NCI-H2171 (cell line): ENCODE data around the gene MFSD11.
"Not testable (repeated sequence)": the region's sequence is repeated elsewhere in the genome, so short reads cannot be mapped to it uniquely, and the experiment has no call there.

Experiments
- DNase-seq: peaks from one replicate; lab custom pipeline; 2025; lab: John Stamatoyannopoulos, UW

The MFSD11 gene

GRCh38 chr17:76748657-76749056 lies 10.7 kb downstream of the MFSD11 start:
- no peak for DNase-seq

GRCh38 chr17:76751416-76751993 lies 13.6 kb downstream of the MFSD11 start:
- DNase-seq, result no peak

GRCh38 chr17:76752006-76752405 lies 14.1 kb downstream of the MFSD11 start:
- DNase-seq, result no peak

GRCh38 chr17:76753061-76753961 lies 15.4 kb downstream of the MFSD11 start:
- DNase-seq, result no peak

GRCh38 chr17:76755285-76755684 lies 17.4 kb downstream of the MFSD11 start:
- no peak for DNase-seq

GRCh38 chr17:76757256-76757655 lies 19.3 kb downstream of the MFSD11 start:
- DNase-seq, result no peak

GRCh38 chr17:76758570-76758969 lies 20.7 kb downstream of the MFSD11 start:
- no peak for DNase-seq

GRCh38 chr17:76772842-76773525 lies 35.1 kb downstream of the MFSD11 start:
- no peak for DNase-seq

GRCh38 chr17:76775021-76775600 lies 37.2 kb downstream of the MFSD11 start:
- DNase-seq, result no peak

GRCh38 chr17:76781056-76781982 lies 43.4 kb downstream of the MFSD11 start:
- DNase-seq, result no peak

- DNase-seq, result no peak
Observed at GRCh38 chr17:76783146-76783545, 45.2 kb downstream of the MFSD11 start.

GRCh38 chr17:76784926-76785325 lies 47.0 kb downstream of the MFSD11 start:
- no peak for DNase-seq

- not testable (repeated sequence) for DNase-seq
Observed at GRCh38 chr17:76787866-76788265, 49.9 kb downstream of the MFSD11 start.

- peak; percentile 13 for DNase-seq
Observed at GRCh38 chr17:76789235-76789788, 51.4 kb downstream of the MFSD11 start.

GRCh38 chr17:76791053-76791980 lies 53.4 kb downstream of the MFSD11 start:
- peak; percentile 82 for DNase-seq

GRCh38 chr17:76792348-76792747 lies 54.4 kb downstream of the MFSD11 start:
- no peak for DNase-seq

GRCh38 chr17:76793775-76794174 lies 55.9 kb downstream of the MFSD11 start:
- peak; percentile 15 for DNase-seq

GRCh38 chr17:76796081-76796480 lies 58.2 kb downstream of the MFSD11 start:
- no peak for DNase-seq

GRCh38 chr17:76797241-76797840 lies 59.4 kb downstream of the MFSD11 start:
- DNase-seq, result no peak

GRCh38 chr17:76801706-76802105 lies 63.8 kb downstream of the MFSD11 start:
- no peak for DNase-seq
